ENCODE data around the gene TSTD2.

Gene TSTD2

GRCh38 chr9:97560851-97561250 is 72.3 kb downstream of the TSTD2 start:
- Histone ChIP-seq H3K4me1 (ENCODE audit: control insufficient read depth in 1 of 2, insufficient read depth in 2 of 2, low read length in 2 of 2) (peaks cover 11 to 40% of the 10 kb centered on the region in 2 donors), H3K27me3 (ENCODE audit: low read depth, low read length) (no peaks in the 10 kb centered on the region), H3K36me3 (ENCODE audit: control insufficient read depth in 1 of 2, insufficient read depth in 2 of 2, low read length in 2 of 2) (peaks cover 0 to 5% of the 10 kb centered on the region in 2 donors)

GRCh38 chr9:97560154-97560553 is 73.0 kb downstream of the TSTD2 start:
- Histone ChIP-seq H3K27me3 (ENCODE audit: low read depth, low read length) (no peaks in the 10 kb centered on the region), H3K9me3 (ENCODE audit: control insufficient read depth in 1 of 2, low read length in 2 of 2) (no peaks in the 10 kb centered on the region), H3K27ac (ENCODE audit: low read length) (no peak overlapping the region), H3K4me1 (ENCODE audit: control insufficient read depth in 1 of 2, insufficient read depth in 2 of 2, low read length in 2 of 2) (peaks cover 11 to 40% of the 10 kb centered on the region in 2 donors), H3K4me3 (ENCODE audit: low read depth in 1 of 2, low read length in 2 of 2) (no peak overlapping the region), H3K36me3 (ENCODE audit: control insufficient read depth in 1 of 2, insufficient read depth in 2 of 2, low read length in 2 of 2) (no peaks in the 10 kb centered on the region)

More at GRCh38 chr9:97560851-97561250, 72.3 kb downstream of the TSTD2 start:
- H3K27ac ChIP-seq (ENCODE audit: low read length): no peak overlapping the region
- no peaks in the 10 kb centered on the region for H3K9me3 ChIP-seq (ENCODE audit: control insufficient read depth in 1 of 2, low read length in 2 of 2)
- H3K4me3 ChIP-seq (ENCODE audit: low read depth in 1 of 2, low read length in 2 of 2): no peak overlapping the region

- H3K4me1 ChIP-seq (ENCODE audit: control insufficient read depth in 1 of 2, insufficient read depth in 2 of 2, low read length in 2 of 2): peaks cover 3 to 31% of the 10 kb centered on the region in 2 donors
- peak overlapping the region; percentile 24 for H3K27ac ChIP-seq (ENCODE audit: low read length)
- H3K4me3 ChIP-seq (ENCODE audit: low read depth in 1 of 2, low read length in 2 of 2): no peak overlapping the region
Measured at GRCh38 chr9:97559111-97559514, 74.1 kb downstream of the TSTD2 start.

GRCh38 chr9:97558701-97559101 is 74.5 kb downstream of the TSTD2 start:
- Histone ChIP-seq H3K4me1 (ENCODE audit: control insufficient read depth in 1 of 2, insufficient read depth in 2 of 2, low read length in 2 of 2) (peaks cover 0 to 27% of the 10 kb centered on the region in 2 donors), H3K27me3 (ENCODE audit: low read depth, low read length) (no peaks in the 10 kb centered on the region), H3K4me3 (ENCODE audit: low read depth in 1 of 2, low read length in 2 of 2) (no peak overlapping the region), H3K36me3 (ENCODE audit: control insufficient read depth in 1 of 2, insufficient read depth in 2 of 2, low read length in 2 of 2) (no peaks in the 10 kb centered on the region), H3K27ac (ENCODE audit: low read length) (peak overlapping the region; percentile 24), H3K9me3 (ENCODE audit: control insufficient read depth in 1 of 2, low read length in 2 of 2) (no peaks in the 10 kb centered on the region)

More at GRCh38 chr9:97559111-97559514, 74.1 kb downstream of the TSTD2 start:
- Histone ChIP-seq H3K36me3 (ENCODE audit: control insufficient read depth in 1 of 2, insufficient read depth in 2 of 2, low read length in 2 of 2) (no peaks in the 10 kb centered on the region), H3K9me3 (ENCODE audit: control insufficient read depth in 1 of 2, low read length in 2 of 2) (no peaks in the 10 kb centered on the region), H3K27me3 (ENCODE audit: low read depth, low read length) (no peaks in the 10 kb centered on the region)

GRCh38 chr9:97557606-97558095 is 75.5 kb downstream of the TSTD2 start:
- no peaks in the 10 kb centered on the region for H3K27me3 ChIP-seq (ENCODE audit: low read depth, low read length)
- peak overlapping the region; percentile 48 for H3K27ac ChIP-seq (ENCODE audit: low read length)
- H3K36me3 ChIP-seq (ENCODE audit: control insufficient read depth in 1 of 2, insufficient read depth in 2 of 2, low read length in 2 of 2): no peaks in the 10 kb centered on the region
- H3K4me3 ChIP-seq (ENCODE audit: low read depth in 1 of 2, low read length in 2 of 2): no peak overlapping the region
- H3K9me3 ChIP-seq (ENCODE audit: control insufficient read depth in 1 of 2, low read length in 2 of 2): no peaks in the 10 kb centered on the region
- peaks cover 0 to 24% of the 10 kb centered on the region in 2 donors for H3K4me1 ChIP-seq (ENCODE audit: control insufficient read depth in 1 of 2, insufficient read depth in 2 of 2, low read length in 2 of 2)

- Histone ChIP-seq H3K4me3 (ENCODE audit: low read depth in 1 of 2, low read length in 2 of 2) (no peak overlapping the region), H3K36me3 (ENCODE audit: control insufficient read depth in 1 of 2, insufficient read depth in 2 of 2, low read length in 2 of 2) (no peaks in the 10 kb centered on the region), H3K27ac (ENCODE audit: low read length) (peak overlapping the region; percentile 19), H3K9me3 (ENCODE audit: control insufficient read depth in 1 of 2, low read length in 2 of 2) (no peaks in the 10 kb centered on the region), H3K4me1 (ENCODE audit: control insufficient read depth in 1 of 2, insufficient read depth in 2 of 2, low read length in 2 of 2) (peaks cover 0 to 24% of the 10 kb centered on the region in 2 donors), H3K27me3 (ENCODE audit: low read depth, low read length) (no peaks in the 10 kb centered on the region)
Measured at GRCh38 chr9:97556721-97557605, 76.2 kb downstream of the TSTD2 start.

GRCh38 chr9:97556036-97556720 is 77.0 kb downstream of the TSTD2 start:
- no peak overlapping the region for H3K27ac ChIP-seq (ENCODE audit: low read length)

GRCh38 chr9:97555164-97555563 is 78.0 kb downstream of the TSTD2 start:
- no peaks in the 10 kb centered on the region for H3K27me3 ChIP-seq (ENCODE audit: low read depth, low read length)
- no peaks in the 10 kb centered on the region for H3K9me3 ChIP-seq (ENCODE audit: control insufficient read depth in 1 of 2, low read length in 2 of 2)
- no peak overlapping the region for H3K27ac ChIP-seq (ENCODE audit: low read length)
- H3K4me1 ChIP-seq (ENCODE audit: control insufficient read depth in 1 of 2, insufficient read depth in 2 of 2, low read length in 2 of 2): peaks cover 0 to 24% of the 10 kb centered on the region in 2 donors
- no peak overlapping the region for H3K4me3 ChIP-seq (ENCODE audit: low read depth in 1 of 2, low read length in 2 of 2)
- no peaks in the 10 kb centered on the region for H3K36me3 ChIP-seq (ENCODE audit: control insufficient read depth in 1 of 2, insufficient read depth in 2 of 2, low read length in 2 of 2)

More at GRCh38 chr9:97556036-97556720, 77.0 kb downstream of the TSTD2 start:
- peaks cover 0 to 24% of the 10 kb centered on the region in 2 donors for H3K4me1 ChIP-seq (ENCODE audit: control insufficient read depth in 1 of 2, insufficient read depth in 2 of 2, low read length in 2 of 2)
- H3K27me3 ChIP-seq (ENCODE audit: low read depth, low read length): no peaks in the 10 kb centered on the region
- no peaks in the 10 kb centered on the region for H3K36me3 ChIP-seq (ENCODE audit: control insufficient read depth in 1 of 2, insufficient read depth in 2 of 2, low read length in 2 of 2)
- H3K4me3 ChIP-seq (ENCODE audit: low read depth in 1 of 2, low read length in 2 of 2): no peak overlapping the region
- H3K9me3 ChIP-seq (ENCODE audit: control insufficient read depth in 1 of 2, low read length in 2 of 2): no peaks in the 10 kb centered on the region

- H3K27me3 ChIP-seq (ENCODE audit: low read depth, low read length): no peaks in the 10 kb centered on the region
- H3K4me3 ChIP-seq (ENCODE audit: low read depth in 1 of 2, low read length in 2 of 2): no peak overlapping the region
- H3K4me1 ChIP-seq (ENCODE audit: control insufficient read depth in 1 of 2, insufficient read depth in 2 of 2, low read length in 2 of 2): peaks cover 0 to 24% of the 10 kb centered on the region in 2 donors
- H3K36me3 ChIP-seq (ENCODE audit: control insufficient read depth in 1 of 2, insufficient read depth in 2 of 2, low read length in 2 of 2): no peaks in the 10 kb centered on the region
- no peaks in the 10 kb centered on the region for H3K9me3 ChIP-seq (ENCODE audit: control insufficient read depth in 1 of 2, low read length in 2 of 2)
- no peak overlapping the region for H3K27ac ChIP-seq (ENCODE audit: low read length)
Measured at GRCh38 chr9:97554566-97555075, 78.5 kb downstream of the TSTD2 start.

- no peaks in the 10 kb centered on the region for H3K9me3 ChIP-seq (ENCODE audit: control insufficient read depth in 1 of 2, low read length in 2 of 2)
- H3K4me1 ChIP-seq (ENCODE audit: control insufficient read depth in 1 of 2, insufficient read depth in 2 of 2, low read length in 2 of 2): peaks cover 0 to 21% of the 10 kb centered on the region in 2 donors
Measured at GRCh38 chr9:97553841-97554240, 79.3 kb downstream of the TSTD2 start.

GRCh38 chr9:97553141-97553540 is 80.0 kb downstream of the TSTD2 start:
- Histone ChIP-seq H3K27ac (ENCODE audit: low read length) (no peak overlapping the region), H3K4me3 (ENCODE audit: low read depth in 1 of 2, low read length in 2 of 2) (no peak overlapping the region), H3K27me3 (ENCODE audit: low read depth, low read length) (no peaks in the 10 kb centered on the region), H3K9me3 (ENCODE audit: control insufficient read depth in 1 of 2, low read length in 2 of 2) (no peaks in the 10 kb centered on the region), H3K36me3 (ENCODE audit: control insufficient read depth in 1 of 2, insufficient read depth in 2 of 2, low read length in 2 of 2) (no peaks in the 10 kb centered on the region), H3K4me1 (ENCODE audit: control insufficient read depth in 1 of 2, insufficient read depth in 2 of 2, low read length in 2 of 2) (peaks cover 0 to 15% of the 10 kb centered on the region in 2 donors)

More at GRCh38 chr9:97553841-97554240, 79.3 kb downstream of the TSTD2 start:
- H3K27ac ChIP-seq (ENCODE audit: low read length): no peak overlapping the region
- H3K27me3 ChIP-seq (ENCODE audit: low read depth, low read length): no peaks in the 10 kb centered on the region
- H3K36me3 ChIP-seq (ENCODE audit: control insufficient read depth in 1 of 2, insufficient read depth in 2 of 2, low read length in 2 of 2): no peaks in the 10 kb centered on the region
- no peak overlapping the region for H3K4me3 ChIP-seq (ENCODE audit: low read depth in 1 of 2, low read length in 2 of 2)
